HFFc6 (cell line): ENCODE data around the gene ABCF1. TPM values are rescaled to one million over a fixed set of nuclear protein-coding genes. Genes with fewer than 3 reads are reported as not detected.
"Not testable (repeated sequence)": the region's sequence is repeated elsewhere in the genome, so short reads cannot be mapped to it uniquely, and the experiment has no call there.

Experiments
- DNase-seq: peaks from one replicate; pipeline ENCODE4 v3.0.0-alpha.2; 2018
- H3K27ac Mint-ChIP-seq: 2 replicates; pipeline ENCODE4 v1.8.0; 2020; ENCODE audit warnings: mild to moderate bottlenecking, mixed read lengths
- H3K27me3 Mint-ChIP-seq: 2 replicates; pipeline ENCODE4 v1.8.0; 2021; ENCODE audit warnings: mild to moderate bottlenecking, moderate library complexity, mixed read lengths; ENCODE audit not compliant: insufficient read depth
- H3K36me3 Mint-ChIP-seq: 2 replicates; pipeline ENCODE4 v1.8.0; 2021; ENCODE audit warnings: low read depth, mixed read lengths
- H3K4me1 Mint-ChIP-seq: 2 replicates; pipeline ENCODE4 v1.8.0; 2020; ENCODE audit warnings: low read depth, mixed read lengths
- H3K4me3 Mint-ChIP-seq: 2 replicates; pipeline ENCODE4 v1.8.0; 2020; ENCODE audit warnings: mild to moderate bottlenecking, moderate library complexity, mixed read lengths
- H3K9me3 Mint-ChIP-seq: 2 replicates; pipeline ENCODE4 v1.8.0; 2020; ENCODE audit warnings: mild to moderate bottlenecking, mixed read lengths
- total RNA-seq, 6 experiments: library from RNA; stranded (reverse); fragmentation: NEBNext Ultra II Directional; extraction: Animal tissue kit (Norgen Biotek cat#: 25700); gene quantifications; 2 replicates in 1 of 6; 3 replicates in 5 of 6; pipeline ENCODE4 v1.2.3, GENCODE V29; 2021
- TF ChIP-seq, protein P1 (sequence below): fragments of 200-600 bp; sonication (generic); IDR thresholded peaks from 2 replicates; pipeline ENCODE4 v1.5.0; 2021; ENCODE audit warnings: antibody characterized with exemption, mild to moderate bottlenecking

Gene ABCF1
- total RNA-seq, 6 experiments from 2014 or later, result 51.3 to 69.3 (median 63.1) TPM

DNA sequence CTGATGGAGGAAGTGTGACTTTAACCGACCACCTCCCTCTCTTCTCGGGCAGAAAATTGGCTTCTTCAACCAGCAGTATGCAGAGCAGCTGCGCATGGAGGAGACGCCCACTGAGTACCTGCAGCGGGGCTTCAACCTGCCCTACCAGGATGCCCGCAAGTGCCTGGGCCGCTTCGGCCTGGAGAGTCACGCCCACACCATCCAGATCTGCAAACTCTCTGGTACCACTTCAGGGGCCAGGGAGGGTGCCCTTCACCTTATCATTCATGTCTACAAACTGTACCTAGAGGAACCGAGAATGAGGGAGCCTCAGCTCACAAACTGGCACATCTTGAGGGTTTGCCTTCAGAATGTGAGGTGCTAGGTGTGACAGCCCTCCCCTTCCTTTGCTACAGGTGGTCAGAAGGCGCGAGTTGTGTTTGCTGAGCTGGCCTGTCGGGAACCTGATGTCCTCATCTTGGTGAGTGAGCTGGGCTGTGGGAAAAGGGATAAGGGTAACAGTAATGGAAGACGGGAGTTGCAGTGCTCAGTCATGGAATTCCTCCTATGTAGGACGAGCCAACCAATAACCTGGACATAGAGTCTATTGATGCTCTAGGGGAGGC, 18.6 kb downstream of the ABCF1 start:
- Mint-ChIP-seq H3K4me3 (no peak overlapping the region), H3K36me3 (peaks cover 45% of the 10 kb centered on the region), H3K27ac (peak overlapping the region; percentile 58), H3K4me1 (peaks cover 14% of the 10 kb centered on the region), H3K9me3 (no peaks in the 10 kb centered on the region), H3K27me3 (peaks cover 3% of the 10 kb centered on the region)
- no peak for DNase-seq
- TF ChIP-seq, protein P1, sequence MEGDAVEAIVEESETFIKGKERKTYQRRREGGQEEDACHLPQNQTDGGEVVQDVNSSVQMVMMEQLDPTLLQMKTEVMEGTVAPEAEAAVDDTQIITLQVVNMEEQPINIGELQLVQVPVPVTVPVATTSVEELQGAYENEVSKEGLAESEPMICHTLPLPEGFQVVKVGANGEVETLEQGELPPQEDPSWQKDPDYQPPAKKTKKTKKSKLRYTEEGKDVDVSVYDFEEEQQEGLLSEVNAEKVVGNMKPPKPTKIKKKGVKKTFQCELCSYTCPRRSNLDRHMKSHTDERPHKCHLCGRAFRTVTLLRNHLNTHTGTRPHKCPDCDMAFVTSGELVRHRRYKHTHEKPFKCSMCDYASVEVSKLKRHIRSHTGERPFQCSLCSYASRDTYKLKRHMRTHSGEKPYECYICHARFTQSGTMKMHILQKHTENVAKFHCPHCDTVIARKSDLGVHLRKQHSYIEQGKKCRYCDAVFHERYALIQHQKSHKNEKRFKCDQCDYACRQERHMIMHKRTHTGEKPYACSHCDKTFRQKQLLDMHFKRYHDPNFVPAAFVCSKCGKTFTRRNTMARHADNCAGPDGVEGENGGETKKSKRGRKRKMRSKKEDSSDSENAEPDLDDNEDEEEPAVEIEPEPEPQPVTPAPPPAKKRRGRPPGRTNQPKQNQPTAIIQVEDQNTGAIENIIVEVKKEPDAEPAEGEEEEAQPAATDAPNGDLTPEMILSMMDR, result no peak

DNA sequence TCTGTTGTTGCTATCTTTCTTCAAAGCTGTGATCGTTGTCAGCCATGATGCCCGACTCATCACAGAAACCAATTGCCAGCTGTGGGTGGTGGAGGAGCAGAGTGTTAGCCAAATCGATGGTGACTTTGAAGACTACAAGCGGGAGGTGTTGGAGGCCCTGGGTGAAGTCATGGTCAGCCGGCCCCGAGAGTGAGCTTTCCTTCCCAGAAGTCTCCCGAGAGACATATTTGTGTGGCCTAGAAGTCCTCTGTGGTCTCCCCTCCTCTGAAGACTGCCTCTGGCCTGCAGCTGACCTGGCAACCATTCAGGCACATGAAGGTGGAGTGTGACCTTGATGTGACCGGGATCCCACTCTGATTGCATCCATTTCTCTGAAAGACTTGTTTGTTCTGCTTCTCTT, 19.3 kb downstream of the ABCF1 start:
- TF ChIP-seq, protein P1, result no peak
- DNase-seq, result no peak
- peaks cover 14% of the 10 kb centered on the region for H3K4me1 Mint-ChIP-seq
- H3K27me3 Mint-ChIP-seq, result peaks cover 3% of the 10 kb centered on the region
- H3K36me3 Mint-ChIP-seq, result peaks cover 43% of the 10 kb centered on the region
- no peak overlapping the region for H3K4me3 Mint-ChIP-seq
- no peaks in the 10 kb centered on the region for H3K9me3 Mint-ChIP-seq
- peak overlapping the region; percentile 58 for H3K27ac Mint-ChIP-seq

DNA sequence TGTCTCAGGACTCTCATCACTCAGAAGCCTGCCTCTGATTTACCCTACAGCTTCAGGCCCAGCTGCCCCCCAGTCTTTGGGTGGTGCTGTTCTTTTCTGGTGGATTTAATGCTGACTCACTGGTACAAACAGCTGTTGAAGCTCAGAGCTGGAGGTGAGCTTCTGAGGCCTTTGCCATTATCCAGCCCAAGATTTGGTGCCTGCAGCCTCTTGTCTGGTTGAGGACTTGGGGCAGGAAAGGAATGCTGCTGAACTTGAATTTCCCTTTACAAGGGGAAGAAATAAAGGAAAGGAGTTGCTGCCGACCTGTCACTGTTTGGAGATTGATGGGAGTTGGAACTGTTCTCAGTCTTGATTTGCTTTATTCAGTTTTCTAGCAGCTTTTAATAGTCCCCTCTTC, 19.8 kb downstream of the ABCF1 start:
- Mint-ChIP-seq H3K27ac (peak overlapping the region; percentile 58), H3K4me3 (no peak overlapping the region), H3K36me3 (peaks cover 42% of the 10 kb centered on the region), H3K27me3 (peaks cover 6% of the 10 kb centered on the region), H3K4me1 (peaks cover 14% of the 10 kb centered on the region), H3K9me3 (no peaks in the 10 kb centered on the region)
- TF ChIP-seq, protein P1, result no peak
- no peak for DNase-seq

DNA sequence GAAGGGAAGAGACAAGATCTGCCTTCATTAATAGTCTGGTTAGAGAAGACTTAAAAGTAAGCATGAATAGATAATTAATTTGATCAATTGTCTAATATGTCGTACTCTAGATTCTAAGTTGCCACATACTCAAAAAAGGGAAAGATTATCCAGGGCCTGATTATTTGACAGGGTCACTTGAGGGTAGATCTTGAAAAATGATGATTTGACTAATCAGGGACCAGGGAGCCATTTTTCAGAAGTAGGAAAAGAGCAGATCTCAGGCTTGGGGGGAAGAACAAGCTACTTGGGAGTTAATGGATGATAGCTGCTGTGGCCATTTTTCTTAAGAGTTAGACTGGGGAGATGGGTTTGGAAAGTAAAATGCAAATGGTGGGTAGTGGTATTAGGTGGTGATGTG, 21.0 kb downstream of the ABCF1 start:
- Mint-ChIP-seq H3K4me3 (no peak overlapping the region), H3K27ac (no peak overlapping the region), H3K9me3 (no peaks in the 10 kb centered on the region), H3K36me3 (peaks cover 33% of the 10 kb centered on the region), H3K4me1 (peaks cover 14% of the 10 kb centered on the region), H3K27me3 (peaks cover 9% of the 10 kb centered on the region)
- DNase-seq, result no peak
- TF ChIP-seq, protein P1, result no peak

DNA sequence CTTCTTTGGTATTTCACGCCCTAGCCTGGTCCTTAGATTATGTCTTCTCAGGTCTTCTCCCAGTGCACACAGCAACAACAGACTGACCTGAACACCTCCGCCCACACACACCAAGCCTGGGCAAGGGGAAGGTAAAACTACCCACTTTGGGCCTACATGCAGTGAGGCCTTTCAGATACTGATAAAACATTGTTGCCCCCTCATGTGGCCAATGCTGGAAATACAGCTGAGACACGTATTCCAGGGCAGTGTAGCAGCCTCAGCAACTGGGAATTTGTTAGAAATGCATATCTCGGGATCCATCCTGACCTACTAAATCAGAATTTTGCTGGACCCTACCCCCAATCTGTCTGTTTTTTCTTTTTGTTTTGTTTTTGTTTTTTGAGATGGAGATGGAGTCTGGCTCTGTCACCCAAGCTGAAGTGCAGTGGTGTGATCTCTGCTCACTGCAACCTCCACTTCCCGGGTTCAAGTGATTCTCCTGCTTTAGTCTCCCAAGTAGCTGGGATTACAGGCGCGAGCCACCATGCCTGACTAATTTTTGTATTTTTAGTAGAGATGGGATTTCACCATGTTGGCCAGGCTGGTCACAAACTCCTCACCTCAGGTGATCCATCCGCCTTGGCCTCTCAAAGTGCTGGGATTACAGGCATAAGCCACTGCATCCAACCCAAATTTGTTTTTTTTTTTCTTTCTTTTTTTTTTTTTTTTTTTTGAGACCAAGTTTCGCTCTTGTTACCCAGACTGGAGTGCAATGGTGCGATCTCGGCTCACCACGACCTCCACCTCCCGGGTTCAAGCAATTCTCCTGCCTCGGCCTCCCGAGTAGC, 26.3 kb downstream of the ABCF1 start:
- not testable (repeated sequence) for H3K9me3 Mint-ChIP-seq, H3K4me1 Mint-ChIP-seq
- TF ChIP-seq, protein P1, result peak; percentile 88
- Mint-ChIP-seq H3K4me3 (peak overlapping the region; percentile 6; the same call in 1 of the 2 replicates), H3K27me3 (peaks cover 12% of the 10 kb centered on the region), H3K27ac (peak overlapping the region; percentile 60), H3K36me3 (peaks cover 13% of the 10 kb centered on the region)
- peak; percentile 85 for DNase-seq
